Posterior vena cava (tissue), 2 donors: ENCODE results near the gene ZNF280D. TPM values are rescaled to one million over a fixed set of nuclear protein-coding genes. Genes with fewer than 3 reads are reported as not detected.

ENCODE experiments used
- DNase-seq: peaks from one replicate; pipeline ENCODE4 v3.0.0-alpha.2; 2020; ENCODE audit warnings: low spot score
- intact Hi-C, 2 donors: fragments of 100-400 bp; cut with DNase I; formaldehyde crosslinking; loops; one replicate each; pipeline versions ENCODE4 v1.14.1 to v1.14.2; 2022 to 2023
- total RNA-seq, 2 donors: library from RNA; stranded (reverse); fragmentation: NEBNext Ultra II Directional; extraction: Animal tissue kit (Norgen Biotek cat#: 25700); gene quantifications; one replicate each; pipeline ENCODE4 v1.2.1, GENCODE V29; 2021
- donor health status: DM: yes; HTN: yes; CAD: no.
- donor health status: DM: yes; HTN: yes; CAD: no.

The ZNF280D gene
- total RNA-seq, 2 donors from 2014 or later: 53.5 to 60.9 TPM

GRCh38 chr15:56586206-56586605 lies 147.1 kb downstream of the ZNF280D start:
- DNase-seq: no peak
- intact Hi-C loops: no loop called here

DNA sequence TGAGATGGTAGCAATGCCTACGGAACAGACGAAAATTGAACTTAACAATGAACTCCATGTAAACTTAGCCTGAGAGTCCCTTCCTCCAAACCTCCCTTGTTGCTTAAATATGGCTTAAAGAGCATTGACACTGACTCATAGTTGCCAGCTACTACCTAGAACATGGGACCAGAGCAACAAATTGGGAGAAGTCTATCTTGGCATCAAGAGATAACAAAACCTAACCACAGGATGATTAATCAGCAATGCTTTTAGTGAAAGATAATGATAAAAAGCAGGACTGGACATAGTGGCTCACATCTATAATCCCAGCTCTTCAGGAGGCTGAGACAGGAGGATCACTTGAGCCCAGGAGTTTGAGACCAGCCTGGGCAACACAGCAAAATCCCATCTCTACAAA lies 150.5 kb downstream of the ZNF280D start:
- intact Hi-C loops: no loop called here
- no peak for DNase-seq

Other genes starting within 250 kb of the ZNF280D start
- gene TCF12, start 185.1 kb upstream of the ZNF280D start, total RNA-seq: 100 to 1,000 TPM in 1 of 2 donors, 10 to 100 TPM in 1; 95.2 to 102 TPM